Hepatocyte (in vitro differentiated cells): ENCODE data around the gene CEP135. TPM values are rescaled to one million over a fixed set of nuclear protein-coding genes. Genes with fewer than 3 reads are reported as not detected.
A peak's percentile ranks its signal among the peaks of the same experiment; 100 is the strongest.

Experiments
- DNase-seq: peaks from one replicate; pipeline ENCODE4 v3.0.0-alpha.2; 2016; ENCODE audit warnings: low spot score
- H2AFZ ChIP-seq: fragments of 200-600 bp; sonication (generic); 2 replicates; pipeline ENCODE4 v1.6.0; 2016; ENCODE audit warnings: antibody characterized with exemption, mild to moderate bottlenecking
- H3K27ac ChIP-seq: fragments of 200-600 bp; sonication (generic); 2 replicates; pipeline ENCODE4 v1.5.1; 2016; ENCODE audit warnings: mild to moderate bottlenecking
- H3K27me3 ChIP-seq: fragments of 200-600 bp; sonication (generic); 2 replicates; pipeline ENCODE4 v1.6.1; 2016
- H3K36me3 ChIP-seq: fragments of 200-600 bp; sonication (generic); replicated peaks from 2 replicates; pipeline ENCODE4 v1.5.1; 2016; ENCODE audit warnings: low read depth; ENCODE audit not compliant: insufficient read depth
- H3K4me1 ChIP-seq: fragments of 200-600 bp; sonication (generic); 2 replicates; pipeline ENCODE4 v1.5.1; 2016; ENCODE audit warnings: mild to moderate bottlenecking, moderate library complexity; ENCODE audit not compliant: insufficient read depth
- H3K4me2 ChIP-seq: fragments of 200-600 bp; sonication (generic); 2 replicates; pipeline ENCODE4 v1.6.0; 2016
- H3K4me3 ChIP-seq: fragments of 200-600 bp; sonication (generic); 2 replicates; pipeline ENCODE4 v1.5.1; 2016; ENCODE audit warnings: mild to moderate bottlenecking
- H3K79me2 ChIP-seq: fragments of 200-600 bp; sonication (generic); 2 replicates; pipeline ENCODE4 v1.6.0; 2017; ENCODE audit warnings: mild to moderate bottlenecking
- H3K9me2 ChIP-seq: fragments of 200-600 bp; sonication (generic); replicated peaks from 2 replicates; pipeline ENCODE4 v1.6.0; 2017; ENCODE audit warnings: mild to moderate bottlenecking; ENCODE audit not compliant: insufficient read depth
- H3K9me3 ChIP-seq: fragments of 200-600 bp; sonication (generic); 2 replicates; pipeline ENCODE4 v1.5.1; 2016; ENCODE audit warnings: low read depth, mild to moderate bottlenecking
- H4K20me1 ChIP-seq: fragments of 200-600 bp; sonication (generic); 2 replicates; pipeline ENCODE4 v1.6.0; 2016; ENCODE audit warnings: mild to moderate bottlenecking; ENCODE audit not compliant: insufficient read depth, poor library complexity, severe bottlenecking
- EZH2 ChIP-seq: fragments of 200-600 bp; sonication (generic); IDR thresholded peaks from 2 replicates; pipeline ENCODE4 v1.6.1; 2016; ENCODE audit warnings: antibody characterized with exemption, mild to moderate bottlenecking, borderline replicate concordance
- EZH2phosphoT487 ChIP-seq: fragments of 200-600 bp; sonication (generic); IDR thresholded peaks from one replicate; pipeline ENCODE4 v1.6.1; 2018; ENCODE audit warnings: antibody characterized with exemption, mild to moderate bottlenecking, low read depth, moderate library complexity; ENCODE audit not compliant: unreplicated experiment, severe bottlenecking
- WGBS: methylation state at CpG from one replicate; pipeline ENCODE4 v1.1.6; 2016; ENCODE audit warnings: low lambda C conversion rate; ENCODE audit errors: missing lambda C conversion rate; 5-methylcytosine and 5-hydroxymethylcytosine counted together
- polyA plus RNA-seq: library from polyadenylated mRNA; unstranded; fragments of >200 nt; fragmentation: Nextera tagmentation; extraction: Ambion mirVana; gene quantifications from 2 replicates; pipeline ENCODE4 v1.2.1, GENCODE V29; 2016
- total RNA-seq: library from RNA; depleted of rRNA; stranded (reverse); fragments of >200 nt; gene quantifications from 2 replicates; pipeline ENCODE4 v1.2.3, GENCODE V29; 2014
- TF ChIP-seq, protein P1 (sequence below): fragments of 200-600 bp; sonication (generic); IDR thresholded peaks from 2 replicates; pipeline ENCODE4 v1.5.1; 2016; ENCODE audit warnings: antibody characterized with exemption, mild to moderate bottlenecking; ENCODE audit not compliant: poor library complexity

CEP135 gene
- total and polyA plus RNA-seq, 2 experiments from 2014 or later = 3.1 to 7.7 TPM

DNA sequence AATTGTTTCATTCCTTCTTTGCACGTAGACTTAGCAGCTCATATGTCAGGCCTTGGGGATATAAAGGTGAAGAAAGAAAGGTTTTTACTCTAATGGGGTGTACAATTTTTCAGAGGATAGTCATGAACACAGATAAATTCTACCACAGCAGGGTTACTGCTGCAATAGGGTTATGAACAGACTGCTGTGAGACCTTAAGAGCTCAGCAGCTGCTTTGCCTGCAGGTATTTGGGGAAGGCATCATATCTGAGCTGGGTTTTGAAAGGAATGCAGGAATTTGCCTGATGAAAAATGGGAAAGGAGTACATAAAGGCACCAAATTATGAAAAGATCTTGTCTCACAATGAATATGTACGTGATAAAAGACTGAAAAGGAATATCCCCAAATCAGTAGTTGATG is 128.9 kb downstream of the CEP135 start:
- no peak for DNase-seq
- TF ChIP-seq EZH2 (no peak), EZH2phosphoT487 (no peak)
- TF ChIP-seq, protein P1, sequence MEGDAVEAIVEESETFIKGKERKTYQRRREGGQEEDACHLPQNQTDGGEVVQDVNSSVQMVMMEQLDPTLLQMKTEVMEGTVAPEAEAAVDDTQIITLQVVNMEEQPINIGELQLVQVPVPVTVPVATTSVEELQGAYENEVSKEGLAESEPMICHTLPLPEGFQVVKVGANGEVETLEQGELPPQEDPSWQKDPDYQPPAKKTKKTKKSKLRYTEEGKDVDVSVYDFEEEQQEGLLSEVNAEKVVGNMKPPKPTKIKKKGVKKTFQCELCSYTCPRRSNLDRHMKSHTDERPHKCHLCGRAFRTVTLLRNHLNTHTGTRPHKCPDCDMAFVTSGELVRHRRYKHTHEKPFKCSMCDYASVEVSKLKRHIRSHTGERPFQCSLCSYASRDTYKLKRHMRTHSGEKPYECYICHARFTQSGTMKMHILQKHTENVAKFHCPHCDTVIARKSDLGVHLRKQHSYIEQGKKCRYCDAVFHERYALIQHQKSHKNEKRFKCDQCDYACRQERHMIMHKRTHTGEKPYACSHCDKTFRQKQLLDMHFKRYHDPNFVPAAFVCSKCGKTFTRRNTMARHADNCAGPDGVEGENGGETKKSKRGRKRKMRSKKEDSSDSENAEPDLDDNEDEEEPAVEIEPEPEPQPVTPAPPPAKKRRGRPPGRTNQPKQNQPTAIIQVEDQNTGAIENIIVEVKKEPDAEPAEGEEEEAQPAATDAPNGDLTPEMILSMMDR = no peak
- Histone ChIP-seq H3K27me3 (no peaks in the 10 kb centered on the region), H3K79me2 (peaks cover 61% of the 10 kb centered on the region), H3K9me2 (no peaks in the 10 kb centered on the region), H4K20me1 (no peaks in the 10 kb centered on the region), H3K4me2 (no peak overlapping the region), H3K4me1 (no peaks in the 10 kb centered on the region), H3K9me3 (no peaks in the 10 kb centered on the region), H3K27ac (no peak overlapping the region), H3K4me3 (no peak overlapping the region), H3K36me3 (no peaks in the 10 kb centered on the region), H2AFZ (no peak overlapping the region)
- WGBS = 98% methylated on average over 2 of the region's 2 CpGs

DNA sequence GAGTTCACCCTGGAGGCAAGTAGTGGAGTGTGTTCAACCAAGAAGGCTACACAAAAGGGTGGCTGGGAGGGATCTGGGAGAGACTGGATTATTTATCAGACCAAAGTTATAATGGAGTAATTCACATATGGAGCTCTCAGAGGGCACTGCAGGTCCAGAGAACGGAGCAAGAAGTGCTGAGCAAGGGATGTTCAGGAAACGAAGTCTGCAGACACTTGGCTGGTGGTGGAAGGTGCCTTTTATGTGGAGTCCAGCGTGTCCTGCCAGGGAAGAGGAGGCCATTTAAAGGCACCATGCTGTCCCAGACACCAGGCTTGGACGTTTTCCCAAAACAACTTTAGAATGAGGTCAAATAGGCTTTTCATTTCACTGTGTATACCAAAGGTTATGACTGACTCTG is 130.1 kb downstream of the CEP135 start:
- Histone ChIP-seq H3K36me3 (no peaks in the 10 kb centered on the region), H2AFZ (no peak overlapping the region), H4K20me1 (no peaks in the 10 kb centered on the region), H3K9me2 (no peaks in the 10 kb centered on the region), H3K4me2 (no peak overlapping the region), H3K27ac (no peak overlapping the region), H3K79me2 (peaks cover 54% of the 10 kb centered on the region), H3K4me1 (no peaks in the 10 kb centered on the region), H3K4me3 (no peak overlapping the region), H3K27me3 (no peaks in the 10 kb centered on the region), H3K9me3 (no peaks in the 10 kb centered on the region)
- 90% methylated on average over 4 of the region's 4 CpGs for WGBS
- DNase-seq = no peak
- TF ChIP-seq EZH2phosphoT487 = no peak
- TF ChIP-seq, protein P1 = no peak

DNA sequence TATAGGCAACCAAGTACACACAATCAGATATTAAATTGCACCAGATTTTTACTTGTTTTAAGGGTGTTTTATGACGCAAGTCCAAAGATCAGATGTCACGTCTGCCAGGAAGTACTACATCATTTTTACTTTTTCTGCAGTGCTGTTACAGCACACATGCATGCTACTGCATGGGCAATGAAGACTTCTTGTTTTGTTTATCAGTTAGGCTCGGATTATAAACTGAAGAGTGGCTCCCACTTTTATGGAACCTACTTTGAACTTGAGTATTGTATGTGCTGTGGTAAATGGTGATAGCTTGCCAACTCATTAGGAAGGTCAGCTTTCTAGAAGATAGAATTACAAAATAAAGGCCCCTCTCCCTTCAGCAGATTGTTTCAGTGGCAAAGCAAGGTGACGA is 131.6 kb downstream of the CEP135 start:
- DNase-seq = peak; percentile 12
- Histone ChIP-seq H3K9me2 (no peaks in the 10 kb centered on the region), H2AFZ (no peak overlapping the region), H3K9me3 (no peaks in the 10 kb centered on the region), H4K20me1 (no peaks in the 10 kb centered on the region), H3K4me3 (no peak overlapping the region), H3K79me2 (peaks cover 54% of the 10 kb centered on the region), H3K36me3 (no peaks in the 10 kb centered on the region), H3K4me1 (peaks cover under 1% of the 10 kb centered on the region), H3K4me2 (no peak overlapping the region), H3K27me3 (no peaks in the 10 kb centered on the region), H3K27ac (no peak overlapping the region)
- no peak for TF ChIP-seq EZH2
- TF ChIP-seq, protein P1 = no peak
- no peak for TF ChIP-seq EZH2phosphoT487
- WGBS = 68% methylated on average over 4 of the region's 4 CpGs

GRCh38 chr4:56082829-56083228 is 134.1 kb downstream of the CEP135 start:
- Histone ChIP-seq H4K20me1 (no peaks in the 10 kb centered on the region), H3K4me3 (no peak overlapping the region), H3K27me3 (no peaks in the 10 kb centered on the region), H3K4me2 (no peak overlapping the region), H3K79me2 (peaks cover 32% of the 10 kb centered on the region), H3K9me2 (no peaks in the 10 kb centered on the region), H2AFZ (no peak overlapping the region), H3K36me3 (no peaks in the 10 kb centered on the region), H3K27ac (no peak overlapping the region), H3K9me3 (no peaks in the 10 kb centered on the region), H3K4me1 (peaks cover 7% of the 10 kb centered on the region)
- TF ChIP-seq EZH2phosphoT487 = no peak
- TF ChIP-seq, protein P1 = no peak
- no peak for TF ChIP-seq EZH2
- no peak for DNase-seq
